Karpas-422 (cell line): ENCODE results near the gene WFDC12. TPM values are rescaled to one million over a fixed set of nuclear protein-coding genes. Genes with fewer than 3 reads are reported as not detected.
A peak's percentile ranks its signal among the peaks of the same experiment; 100 is the strongest.

Experiments
- DNase-seq: peaks from one replicate; pipeline ENCODE4 v3.0.0-alpha.2; 2015
- H2AFZ ChIP-seq: fragments of 200-600 bp; sonication (generic); 2 replicates; pipeline ENCODE4 v1.6.1; 2014; ENCODE audit warnings: antibody characterized with exemption, low read length, mixed read lengths
- H3K27ac ChIP-seq: fragments of 200-600 bp; sonication (generic); 2 replicates; pipeline ENCODE4 v1.5.1; 2014; ENCODE audit warnings: mild to moderate bottlenecking, low read length, moderate library complexity
- H3K27me3 ChIP-seq: fragments of 200-600 bp; sonication (generic); 2 replicates; pipeline ENCODE4 v1.6.1; 2014; ENCODE audit warnings: low read length, mixed read lengths
- H3K36me3 ChIP-seq: fragments of 200-600 bp; sonication (generic); 2 replicates; pipeline ENCODE4 v1.6.1; 2014; ENCODE audit warnings: low read length, mixed read lengths; ENCODE audit not compliant: insufficient read depth
- H3K4me1 ChIP-seq: fragments of 200-600 bp; sonication (generic); 2 replicates; pipeline ENCODE4 v1.6.1; 2014; ENCODE audit warnings: mild to moderate bottlenecking, low read length, mixed read lengths
- H3K4me2 ChIP-seq: fragments of 200-600 bp; sonication (generic); 2 replicates; pipeline ENCODE4 v1.6.1; 2014; ENCODE audit warnings: low read length, low read depth, mild to moderate bottlenecking; ENCODE audit not compliant: poor library complexity, severe bottlenecking
- H3K4me3 ChIP-seq: fragments of 200-600 bp; sonication (generic); 2 replicates; pipeline ENCODE4 v1.5.1; 2014; ENCODE audit warnings: mild to moderate bottlenecking, antibody characterized with exemption, low read length, mixed read lengths
- H3K79me2 ChIP-seq: fragments of 200-600 bp; sonication (generic); 2 replicates; pipeline ENCODE4 v1.6.1; 2014; ENCODE audit warnings: mild to moderate bottlenecking, low read length, mixed read lengths
- H3K9ac ChIP-seq: fragments of 200-600 bp; sonication (generic); 2 replicates; pipeline ENCODE4 v1.6.0; 2014; ENCODE audit warnings: low read length
- H3K9me2 ChIP-seq: fragments of 200-600 bp; sonication (generic), shearing (Covaris generic); replicated peaks from 2 replicates; pipeline ENCODE4 v1.6.0; 2014; ENCODE audit warnings: mild to moderate bottlenecking, low read length, moderate library complexity; ENCODE audit not compliant: insufficient read depth
- H3K9me3 ChIP-seq: fragments of 300-700, 200-600 bp; sonication (generic); 2 replicates; pipeline ENCODE4 v1.6.1; 2014; ENCODE audit warnings: low read length, mixed read lengths
- H4K20me1 ChIP-seq: fragments of 200-600 bp; sonication (generic); 2 replicates; pipeline ENCODE4 v1.6.1; 2014; ENCODE audit warnings: mild to moderate bottlenecking, antibody characterized with exemption, low read length, low read depth; ENCODE audit not compliant: insufficient read depth
- total RNA-seq: library from RNA; depleted of rRNA; stranded (reverse); fragments of >200 nt; shearing (Covaris generic); gene quantifications from 2 replicates; pipeline ENCODE4 v1.2.3, GENCODE V29; 2014; ENCODE audit warnings: low replicate concordance

Gene WFDC12
- total RNA-seq, 1 experiment from 2014 or later, result not detected

DNA sequence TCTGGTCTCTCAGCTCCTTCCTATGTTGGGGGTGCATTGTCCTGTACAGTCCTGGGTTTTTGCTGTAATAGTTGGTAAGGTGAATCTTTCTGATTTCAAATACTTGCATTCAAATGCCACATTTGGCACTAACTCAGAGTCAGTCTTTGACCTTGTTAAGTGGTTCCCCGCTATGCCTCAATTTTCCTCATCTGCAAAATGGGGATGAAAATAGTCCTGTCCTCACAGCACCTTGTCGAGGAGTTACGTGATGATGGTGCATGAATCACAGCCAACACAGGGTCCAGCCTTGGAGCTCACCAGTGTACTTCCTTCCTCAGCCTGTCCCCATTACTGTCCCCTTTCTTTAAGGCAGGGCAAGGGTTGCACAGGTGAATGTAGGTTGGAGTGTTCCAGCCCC is 10.4 kb downstream of the WFDC12 start:
- Histone ChIP-seq H3K79me2 (no peaks in the 10 kb centered on the region), H3K27ac (no peak overlapping the region), H3K9me3 (no peaks in the 10 kb centered on the region), H3K4me2 (no peak overlapping the region), H3K4me1 (peaks cover 4% of the 10 kb centered on the region), H3K9me2 (no peaks in the 10 kb centered on the region), H3K27me3 (no peaks in the 10 kb centered on the region), H3K36me3 (no peaks in the 10 kb centered on the region), H3K9ac (no peak overlapping the region), H3K4me3 (no peak overlapping the region), H4K20me1 (no peaks in the 10 kb centered on the region), H2AFZ (no peak overlapping the region)
- DNase-seq, result no peak

GRCh38 chr20:45112754-45113153 is 11.5 kb downstream of the WFDC12 start:
- Histone ChIP-seq H3K27ac (no peak overlapping the region), H4K20me1 (no peaks in the 10 kb centered on the region), H3K9me2 (no peaks in the 10 kb centered on the region), H3K4me2 (no peak overlapping the region), H3K4me1 (peaks cover 4% of the 10 kb centered on the region), H2AFZ (no peak overlapping the region), H3K27me3 (no peaks in the 10 kb centered on the region), H3K79me2 (no peaks in the 10 kb centered on the region), H3K4me3 (no peak overlapping the region), H3K9ac (no peak overlapping the region), H3K36me3 (no peaks in the 10 kb centered on the region), H3K9me3 (no peaks in the 10 kb centered on the region)
- no peak for DNase-seq

DNA sequence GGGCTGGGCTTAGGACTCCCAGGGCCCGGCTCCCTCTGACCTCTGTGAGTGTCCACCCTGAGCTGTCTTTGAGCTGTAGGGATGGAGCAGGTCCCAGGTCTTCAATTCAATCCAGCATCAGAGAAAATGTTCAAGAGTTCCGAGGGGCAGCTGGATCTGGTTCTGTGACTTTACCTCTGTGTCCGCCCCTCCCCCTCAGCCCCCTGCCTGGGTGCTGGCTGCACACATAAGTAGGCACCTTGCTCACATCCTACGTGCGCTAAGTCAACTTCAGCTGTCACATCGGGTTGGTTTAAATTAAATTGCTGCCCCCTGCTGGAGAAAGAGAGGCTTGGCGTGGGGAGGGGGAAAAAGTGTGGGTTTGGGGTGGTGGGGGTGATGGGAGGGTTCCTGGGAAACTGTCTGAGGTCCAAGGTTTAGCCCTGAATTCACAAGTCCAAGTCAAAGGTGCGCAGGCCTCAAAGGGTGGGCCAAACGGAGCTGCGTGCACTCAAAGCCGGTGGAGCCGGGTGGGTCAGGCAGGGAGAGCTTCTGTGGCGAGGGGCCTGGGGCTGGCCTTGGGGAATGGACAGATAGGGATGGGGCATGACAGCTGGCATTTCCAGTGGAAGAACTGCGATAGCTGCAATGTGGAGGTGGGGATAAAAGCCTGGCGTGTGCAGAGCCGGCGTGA is 12.3 kb downstream of the WFDC12 start:
- no peak overlapping the region for H3K9ac ChIP-seq
- H3K4me1 ChIP-seq, result peaks cover 4% of the 10 kb centered on the region
- no peaks in the 10 kb centered on the region for H4K20me1 ChIP-seq
- no peak overlapping the region for H3K4me2 ChIP-seq
- H3K36me3 ChIP-seq, result no peaks in the 10 kb centered on the region
- DNase-seq, result peak; percentile 75
- no peak overlapping the region for H3K27ac ChIP-seq
- no peaks in the 10 kb centered on the region for H3K9me2 ChIP-seq
- no peak overlapping the region for H2AFZ ChIP-seq
- H3K27me3 ChIP-seq, result no peaks in the 10 kb centered on the region
- no peaks in the 10 kb centered on the region for H3K79me2 ChIP-seq
- no peaks in the 10 kb centered on the region for H3K9me3 ChIP-seq
- no peak overlapping the region for H3K4me3 ChIP-seq

DNA sequence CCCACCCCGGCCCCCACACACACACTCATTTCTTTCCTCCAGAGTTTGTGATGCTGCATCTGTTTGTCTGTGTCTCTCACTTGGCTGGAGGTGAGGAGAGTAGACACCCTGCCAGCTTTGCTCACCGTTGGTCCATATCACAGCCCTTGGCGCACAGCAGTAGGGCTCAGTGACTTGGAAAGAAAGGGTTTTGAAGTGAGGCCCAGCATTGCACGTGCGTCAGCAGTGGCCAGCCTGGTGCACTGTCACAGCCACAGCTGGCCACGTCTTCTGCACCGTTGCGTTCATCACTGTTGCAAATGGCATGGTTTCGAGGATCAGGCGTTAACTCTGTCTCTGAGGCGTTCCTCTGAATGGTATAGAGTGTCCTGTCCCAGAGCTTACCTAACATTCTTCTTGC is 13.0 kb downstream of the WFDC12 start:
- Histone ChIP-seq H4K20me1 (no peaks in the 10 kb centered on the region), H3K79me2 (no peaks in the 10 kb centered on the region), H3K27ac (no peak overlapping the region), H3K9me3 (no peaks in the 10 kb centered on the region), H3K36me3 (no peaks in the 10 kb centered on the region), H3K4me2 (no peak overlapping the region), H3K9me2 (no peaks in the 10 kb centered on the region), H3K4me3 (no peak overlapping the region), H3K9ac (no peak overlapping the region), H3K27me3 (no peaks in the 10 kb centered on the region), H2AFZ (no peak overlapping the region), H3K4me1 (peaks cover 4% of the 10 kb centered on the region)
- no peak for DNase-seq

DNA sequence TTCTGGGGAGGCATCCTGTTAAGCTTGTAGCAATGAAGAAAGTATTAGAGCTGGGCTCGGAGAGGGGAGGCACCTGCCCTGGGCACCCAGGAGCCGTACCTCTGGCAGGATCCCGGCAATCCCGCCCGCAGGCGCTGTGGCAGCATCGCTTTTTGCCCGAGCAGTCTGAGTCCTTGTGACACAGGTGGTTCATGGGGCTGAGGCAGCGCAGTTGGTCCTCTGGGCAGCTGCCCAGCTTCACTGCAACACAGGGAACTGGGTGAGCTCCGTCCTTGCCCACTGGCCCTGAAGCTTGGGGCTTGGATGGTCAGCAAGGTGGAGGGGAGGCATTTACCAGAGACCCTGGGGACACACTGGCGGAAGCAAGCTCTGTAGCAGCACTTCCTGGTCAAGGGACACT is 14.0 kb downstream of the WFDC12 start:
- H3K79me2 ChIP-seq, result no peaks in the 10 kb centered on the region
- H3K9me2 ChIP-seq, result no peaks in the 10 kb centered on the region
- no peak overlapping the region for H3K27ac ChIP-seq
- H4K20me1 ChIP-seq, result no peaks in the 10 kb centered on the region
- H2AFZ ChIP-seq, result no peak overlapping the region
- H3K4me3 ChIP-seq, result no peak overlapping the region
- peaks cover 4% of the 10 kb centered on the region for H3K4me1 ChIP-seq
- H3K4me2 ChIP-seq, result no peak overlapping the region
- H3K9me3 ChIP-seq, result no peaks in the 10 kb centered on the region
- no peak overlapping the region for H3K9ac ChIP-seq
- no peak for DNase-seq
- no peaks in the 10 kb centered on the region for H3K27me3 ChIP-seq
- H3K36me3 ChIP-seq, result no peaks in the 10 kb centered on the region

- Histone ChIP-seq H3K9ac (no peak overlapping the region), H3K4me2 (no peak overlapping the region), H3K27ac (no peak overlapping the region), H3K4me3 (no peak overlapping the region), H3K4me1 (no peaks in the 10 kb centered on the region), H3K9me2 (no peaks in the 10 kb centered on the region), H4K20me1 (no peaks in the 10 kb centered on the region), H3K36me3 (no peaks in the 10 kb centered on the region), H3K79me2 (no peaks in the 10 kb centered on the region), H3K9me3 (no peaks in the 10 kb centered on the region), H3K27me3 (no peaks in the 10 kb centered on the region), H2AFZ (no peak overlapping the region)
- DNase-seq, result no peak
Observed at GRCh38 chr20:45109634-45110033, 14.6 kb downstream of the WFDC12 start.

GRCh38 chr20:45105317-45105716 is 18.9 kb downstream of the WFDC12 start:
- Histone ChIP-seq H3K36me3 (no peaks in the 10 kb centered on the region), H4K20me1 (no peaks in the 10 kb centered on the region), H3K4me1 (no peaks in the 10 kb centered on the region), H3K27me3 (no peaks in the 10 kb centered on the region), H3K4me3 (no peak overlapping the region), H3K9me3 (no peaks in the 10 kb centered on the region), H3K4me2 (no peak overlapping the region), H3K27ac (no peak overlapping the region), H3K79me2 (no peaks in the 10 kb centered on the region), H3K9ac (no peak overlapping the region), H3K9me2 (no peaks in the 10 kb centered on the region), H2AFZ (no peak overlapping the region)
- DNase-seq, result peak; percentile 66

GRCh38 chr20:45104786-45105185 is 19.5 kb downstream of the WFDC12 start:
- no peaks in the 10 kb centered on the region for H3K9me3 ChIP-seq
- H2AFZ ChIP-seq, result no peak overlapping the region
- H3K36me3 ChIP-seq, result no peaks in the 10 kb centered on the region
- H3K27me3 ChIP-seq, result no peaks in the 10 kb centered on the region
- no peak overlapping the region for H3K4me2 ChIP-seq
- DNase-seq, result no peak
- H3K4me3 ChIP-seq, result no peak overlapping the region
- H3K79me2 ChIP-seq, result no peaks in the 10 kb centered on the region
- no peaks in the 10 kb centered on the region for H4K20me1 ChIP-seq
- H3K27ac ChIP-seq, result no peak overlapping the region
- H3K9ac ChIP-seq, result no peak overlapping the region
- no peaks in the 10 kb centered on the region for H3K9me2 ChIP-seq
- H3K4me1 ChIP-seq, result no peaks in the 10 kb centered on the region
